Activated naive CD8-positive, alpha-beta T cell treated with anti-CD3 and anti-CD28 coated beads for 36 hours (primary cell): ENCODE results near the gene NDUFC2. TPM values are rescaled to one million over a fixed set of nuclear protein-coding genes. Genes with fewer than 3 reads are reported as not detected.

Experiments used
- total RNA-seq, 2 experiments: library from RNA; stranded (reverse); gene quantifications; one replicate each; pipeline ENCODE4 v1.2.3, GENCODE V29; 2021

NDUFC2 gene
- total RNA-seq, 2 experiments from 2014 or later, result 196 to 211 TPM

Other genes with a start within 250 kb of the NDUFC2 start
- 10 to 100 TPM; 45.2 to 46.2 TPM for gene INTS4, start 85.2 kb downstream of the NDUFC2 start, total RNA-seq
- gene KCTD14, start 56.6 kb downstream of the NDUFC2 start, total RNA-seq, result under 1 TPM; 0.12 to 0.50 TPM
- gene THRSP, start 16.0 kb downstream of the NDUFC2 start, total RNA-seq, result not detected
- 10 to 100 TPM; 40.2 to 48.8 TPM for gene ALG8, start 59.8 kb upstream of the NDUFC2 start, total RNA-seq
- gene KCTD21, start 108.8 kb upstream of the NDUFC2 start, total RNA-seq, result 1 to 10 TPM; 3.3 to 4.0 TPM
- gene USP35, start 109.1 kb upstream of the NDUFC2 start, total RNA-seq, result 1 to 10 TPM; 3.5 to 4.2 TPM